ENCODE results near the gene PATJ.
"Not testable (repeated sequence)": the region's sequence is repeated elsewhere in the genome, so short reads cannot be mapped to it uniquely, and the experiment has no call there.

Gene PATJ

GRCh38 chr1:61825393-61825792 lies 83.1 kb downstream of the PATJ start:
- DNase-seq (ENCODE audit: low read depth in 2 of 2) = no peak

- no peak for DNase-seq (ENCODE audit: low read depth in 2 of 2)
Observed at GRCh38 chr1:61828805-61829204, 86.5 kb downstream of the PATJ start.

GRCh38 chr1:61836649-61837048 lies 94.4 kb downstream of the PATJ start:
- DNase-seq (ENCODE audit: low read depth in 2 of 2) = no peak

- DNase-seq (ENCODE audit: low read depth in 2 of 2) = not testable (repeated sequence)
Observed at GRCh38 chr1:61837607-61838006, 95.3 kb downstream of the PATJ start.

- no peak for DNase-seq (ENCODE audit: low read depth in 2 of 2)
Observed at GRCh38 chr1:61839679-61840078, 97.4 kb downstream of the PATJ start.

- DNase-seq (ENCODE audit: low read depth in 2 of 2) = no peak
Observed at GRCh38 chr1:61842036-61842435, 99.8 kb downstream of the PATJ start.

- DNase-seq (ENCODE audit: low read depth in 2 of 2) = no peak
Observed at GRCh38 chr1:61842863-61843514, 100.7 kb downstream of the PATJ start.

GRCh38 chr1:61844006-61844405 lies 101.7 kb downstream of the PATJ start:
- no peak for DNase-seq (ENCODE audit: low read depth in 2 of 2)

- not testable (repeated sequence) for DNase-seq (ENCODE audit: low read depth in 2 of 2)
Observed at GRCh38 chr1:61844664-61845063, 102.4 kb downstream of the PATJ start.

GRCh38 chr1:61851235-61851634 lies 109.0 kb downstream of the PATJ start:
- DNase-seq (ENCODE audit: low read depth in 2 of 2) = no peak

- DNase-seq (ENCODE audit: low read depth in 2 of 2) = no peak
Observed at GRCh38 chr1:61851849-61852669, 109.8 kb downstream of the PATJ start.

- no peak for DNase-seq (ENCODE audit: low read depth in 2 of 2)
Observed at GRCh38 chr1:61852670-61853015, 110.4 kb downstream of the PATJ start.

GRCh38 chr1:61853583-61853982 lies 111.3 kb downstream of the PATJ start:
- no peak for DNase-seq (ENCODE audit: low read depth in 2 of 2)

GRCh38 chr1:61864489-61864888 lies 122.2 kb downstream of the PATJ start:
- no peak for DNase-seq (ENCODE audit: low read depth in 2 of 2)

GRCh38 chr1:61865646-61866220 lies 123.5 kb downstream of the PATJ start:
- DNase-seq (ENCODE audit: low read depth in 2 of 2) = no peak

GRCh38 chr1:61869691-61870109 lies 127.4 kb downstream of the PATJ start:
- DNase-seq (ENCODE audit: low read depth in 2 of 2) = no peak

- no peak for DNase-seq (ENCODE audit: low read depth in 2 of 2)
Observed at GRCh38 chr1:61872206-61872605, 129.9 kb downstream of the PATJ start.

- DNase-seq (ENCODE audit: low read depth in 2 of 2) = no peak
Observed at GRCh38 chr1:61873581-61873980, 131.3 kb downstream of the PATJ start.

- no peak for DNase-seq (ENCODE audit: low read depth in 2 of 2)
Observed at GRCh38 chr1:61873994-61874393, 131.7 kb downstream of the PATJ start.

GRCh38 chr1:61875198-61875597 lies 132.9 kb downstream of the PATJ start:
- DNase-seq (ENCODE audit: low read depth in 2 of 2) = no peak

- DNase-seq (ENCODE audit: low read depth in 2 of 2) = not testable (repeated sequence)
Observed at GRCh38 chr1:61879887-61880474, 137.7 kb downstream of the PATJ start.

GRCh38 chr1:61887076-61887867 lies 145.0 kb downstream of the PATJ start:
- DNase-seq (ENCODE audit: low read depth in 2 of 2) = no peak

All from stimulated activated CD8-positive, alpha-beta memory T cell treated with anti-CD3 and anti-CD28 coated beads, Interleukin-2, amount 100 ng/mL, for 1 hour (primary cell).